T-cell (primary cell): Measurements from ENCODE around the gene PHF2. TPM values are rescaled to one million over a fixed set of nuclear protein-coding genes. Genes with fewer than 3 reads are reported as not detected.

Experiments
- ATAC-seq, 4 experiments: fragments of 200-7000 bp in 3 of 4; fragments of 150-1000 bp in 1 of 4; cut with Tn5 transposase; replicated peaks in 1 of 4; 1 replicate in 3 of 4; 2 replicates in 1 of 4; pipeline ENCODE4 v1.10.0; 2021; ENCODE audit warnings: moderate library complexity in 3 of 4, mild to moderate bottlenecking in 2 of 4, moderate number of reproducible peaks in 1 of 4
- CTCF ChIA-PET, 2 donors: fragments of 300-600 bp; sonication (Branson Sonifier 250); formaldehyde crosslinking; loops; one replicate each; lab custom pipeline; 2022; ENCODE audit warnings: antibody characterized with exemption in 2 of 2; lab: Charles Lee
- POLR2A ChIA-PET, 2 donors: fragments of 300-600 bp; sonication (Branson Sonifier 250); formaldehyde crosslinking; loops; one replicate each; lab custom pipeline; 2022; ENCODE audit warnings: antibody characterized with exemption in 2 of 2; lab: Charles Lee
- DNase-seq, 35 experiments: peaks; one replicate each; pipeline versions ENCODE4 v3.0.0 to v3.0.0-alpha.2; 2013 to 2023
- H3K27ac ChIP-seq: one replicate; pipeline ENCODE4 v1.5.1; 2013; ENCODE audit warnings: low read length
- H3K27me3 ChIP-seq, 2 experiments: replicated peaks in 1 of 2; 1 replicate in 1 of 2; 2 replicates in 1 of 2; pipeline versions ENCODE4 v1.6.1 to v1.7.0; 2013; ENCODE audit warnings: low read length in 1 of 2, mixed read lengths in 1 of 2; ENCODE audit not compliant: control insufficient read depth in 2 of 2, insufficient read depth in 2 of 2; ENCODE audit errors: extremely low read depth in 1 of 2
- H3K36me3 ChIP-seq, 2 donors: 1 replicate in 1 of 2; 2 replicates in 1 of 2; pipeline versions ENCODE4 v1.6.1 to v1.7.0; 2013; ENCODE audit warnings: low read length in 1 of 2; ENCODE audit not compliant: control insufficient read depth in 2 of 2, insufficient read depth in 1 of 2; ENCODE audit errors: extremely low read depth in 1 of 2
- H3K4me1 ChIP-seq, 2 experiments: 1 replicate in 1 of 2; 2 replicates in 1 of 2; pipeline versions ENCODE4 v1.6.1 to v1.7.0; 2013; ENCODE audit warnings: low read length in 2 of 2, mixed read lengths in 1 of 2; ENCODE audit not compliant: insufficient read depth in 2 of 2, control insufficient read depth in 1 of 2; ENCODE audit errors: extremely low read depth in 1 of 2
- H3K4me3 ChIP-seq, 2 donors: 1 replicate in 1 of 2; 2 replicates in 1 of 2; pipeline versions ENCODE4 v1.5.1 to v1.7.0; 2013; ENCODE audit warnings: mild to moderate bottlenecking in 2 of 2, low read length in 1 of 2, moderate library complexity in 1 of 2; ENCODE audit not compliant: control insufficient read depth in 1 of 2; ENCODE audit errors: extremely low read depth in 1 of 2
- H3K9me3 ChIP-seq: 2 replicates; pipeline ENCODE4 v1.7.0; 2013
- H3K27ac Mint-ChIP-seq, 2 donors: one replicate each; pipeline ENCODE4 v1.8.0; 2020 to 2021; ENCODE audit warnings: mild to moderate bottlenecking in 2 of 2, mixed read lengths in 2 of 2
- H3K27me3 Mint-ChIP-seq, 2 donors: one replicate each; pipeline ENCODE4 v1.8.0; 2021 to 2022; ENCODE audit warnings: mixed read lengths in 2 of 2
- H3K36me3 Mint-ChIP-seq: one replicate; pipeline ENCODE4 v1.8.0; 2021; ENCODE audit warnings: mixed read lengths
- H3K4me1 Mint-ChIP-seq, 3 donors: one replicate each; pipeline ENCODE4 v1.8.0; 2020 to 2022; ENCODE audit warnings: mixed read lengths in 3 of 3, mild to moderate bottlenecking in 1 of 3
- H3K4me3 Mint-ChIP-seq, 3 donors: one replicate each; pipeline ENCODE4 v1.8.0; 2020 to 2022; ENCODE audit warnings: mild to moderate bottlenecking in 3 of 3, mixed read lengths in 3 of 3, moderate library complexity in 3 of 3
- H3K9me3 Mint-ChIP-seq, 3 donors: one replicate each; pipeline ENCODE4 v1.8.0; 2020 to 2022; ENCODE audit warnings: mixed read lengths in 3 of 3
- WGBS: methylation state at CpG from one replicate; pipeline ENCODE4 v1.1.5; 2013; ENCODE audit warnings: missing lambda C conversion rate; ENCODE audit not compliant: insufficient coverage; 5-methylcytosine and 5-hydroxymethylcytosine counted together
- total RNA-seq, 35 experiments: library from RNA in 6 of 35; stranded (reverse) in 6 of 35; fragments of 120-200 nt in 1 of 35; gene quantifications; one replicate each; pipeline versions ENCODE4 v1.2.1 to v1.2.4 and lab custom pipeline; 2013 to 2026

The PHF2 gene
- total RNA-seq, 5 donors from 2014 or later (not counting 1 experiment from before 2014, with no cell fraction given): 24.6 to 38.5 (median 34.6) TPM

DNA sequence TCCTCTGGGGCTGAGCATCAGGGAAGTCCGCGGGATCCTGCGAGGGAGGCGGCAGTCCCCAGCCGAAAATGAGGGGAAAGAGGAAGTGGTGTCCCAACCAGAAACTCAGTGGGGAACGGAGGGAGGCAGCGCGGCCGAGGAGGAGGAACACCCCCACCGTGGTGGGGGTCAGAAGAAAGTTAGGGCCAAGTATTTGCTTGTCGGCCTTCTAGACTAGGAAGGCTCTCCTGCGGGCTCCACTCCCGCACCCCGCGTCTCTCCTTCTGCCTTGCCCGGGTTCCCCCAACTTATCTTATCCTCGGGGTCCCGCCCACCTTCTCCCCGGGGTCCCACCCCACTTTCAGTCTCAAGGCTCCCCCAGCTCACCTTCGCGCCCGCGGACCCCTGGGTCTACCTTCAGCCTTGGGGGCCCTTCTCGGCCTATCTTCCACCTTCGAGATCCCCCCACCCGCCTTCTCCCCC is 557 bp upstream of the PHF2 start:
- Mint-ChIP-seq H3K27me3 (no peaks in the 10 kb centered on the region), H3K27ac (peak overlapping the region; percentile 91 to 92), H3K4me3 (peak overlapping the region; percentile 83 to 87 (median 87)), H3K4me1 (peaks cover 43 to 51% (median 49%) of the 10 kb centered on the region in 3 donors), H3K36me3 (no peaks in the 10 kb centered on the region), H3K9me3 (peaks cover 0 to under 1% (median 0%) of the 10 kb centered on the region in 3 donors)
- H3K4me3 ChIP-seq: peak overlapping the region; percentile 58 to 86
- CTCF ChIA-PET: interaction anchor here in 1 of 2 donors (0.6 to 1.5 kb wide), 3 partner anchors 10 to 811 kb away, joined by 3 to 12 read pairs (median 8); no protein-coding TSS in a partner anchor
- WGBS: under 1% methylated on average over 17 of the region's 26 CpGs
- POLR2A ChIA-PET: interaction anchor here in 1 of 2 donors (0.6 kb wide), 1 partner anchor 9 kb away, joined by 3 read pairs; no protein-coding TSS in a partner anchor
- peak; percentile 42 to 63 (median 48) for ATAC-seq
- H3K9me3 ChIP-seq: peaks cover 1% of the 10 kb centered on the region
- H3K4me1 ChIP-seq: peaks cover 15 to 35% of the 10 kb centered on the region in 2 experiments
- H3K27ac ChIP-seq: peak overlapping the region; percentile 73
- H3K27me3 ChIP-seq: no peaks in the 10 kb centered on the region
- no peaks in the 10 kb centered on the region for H3K36me3 ChIP-seq
- DNase-seq: peak in 33 of 35 experiments; percentile 29 to 64 (median 50)

DNA sequence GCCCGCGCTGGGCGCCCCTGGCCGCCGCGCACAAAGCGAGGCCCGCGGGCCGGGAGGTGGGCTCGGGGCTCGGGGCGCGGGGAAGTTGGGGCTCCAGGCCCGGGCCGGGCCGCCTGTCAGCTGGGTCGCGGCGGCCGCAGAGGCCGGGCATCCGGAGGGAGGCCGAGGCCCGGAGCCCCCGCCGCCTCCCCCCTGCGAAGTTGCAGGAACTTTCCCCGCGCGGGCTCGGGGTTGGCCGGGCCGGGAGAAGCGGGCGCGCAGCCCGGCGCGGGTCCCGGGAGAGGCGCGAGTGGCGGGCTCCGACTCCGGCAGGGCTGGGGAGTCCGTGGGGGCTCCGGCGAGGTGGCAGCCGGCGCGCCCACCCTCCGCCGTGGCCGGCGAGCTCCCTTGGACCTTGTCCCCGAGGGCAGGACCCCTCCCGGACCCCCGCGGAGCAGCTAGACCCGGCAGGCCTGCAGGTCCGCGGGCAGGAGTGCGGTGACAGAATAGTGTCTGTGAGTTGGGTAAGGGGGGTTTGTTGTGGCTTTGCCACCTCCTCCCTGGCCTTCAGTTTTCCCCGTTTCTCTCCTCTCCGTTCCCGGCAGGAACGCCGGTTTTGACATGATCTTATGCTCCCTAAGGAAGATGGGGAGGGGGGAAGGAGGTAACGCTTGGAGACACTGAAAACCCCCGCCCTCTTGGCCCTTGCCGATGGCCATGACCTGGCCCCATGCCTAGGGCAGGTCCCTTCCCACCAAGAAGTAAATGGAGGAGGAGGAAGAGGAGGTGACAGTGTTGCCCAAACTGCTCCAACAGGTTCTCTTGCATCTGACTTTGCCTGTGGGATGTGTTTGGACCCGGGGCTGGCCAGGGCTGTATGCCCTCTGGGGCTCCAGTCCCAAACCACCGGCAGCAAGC is 942 bp downstream of the PHF2 start:
- H3K27ac ChIP-seq: peak overlapping the region; percentile 44
- Mint-ChIP-seq H3K4me3 (peak overlapping the region; percentile 79 to 83 (median 81)), H3K27me3 (no peaks in the 10 kb centered on the region), H3K9me3 (no peaks in the 10 kb centered on the region), H3K36me3 (peaks cover under 1% of the 10 kb centered on the region), H3K27ac (peak overlapping the region; percentile 79 to 90), H3K4me1 (peaks cover 57 to 64% (median 63%) of the 10 kb centered on the region in 3 donors)
- CTCF ChIA-PET: interaction anchor here in 1 of 2 donors (1.2 kb wide), 1 partner anchor 11 kb away, joined by 5 read pairs; no protein-coding TSS in a partner anchor
- WGBS: 5% methylated on average over 59 of the region's 74 CpGs
- no peaks in the 10 kb centered on the region for H3K9me3 ChIP-seq
- H3K4me1 ChIP-seq: peaks cover 15 to 35% of the 10 kb centered on the region in 2 experiments
- no peaks in the 10 kb centered on the region for H3K36me3 ChIP-seq
- peak in 3 of 4 experiments; percentile 20 to 32 (median 22) for ATAC-seq
- peak overlapping the region; percentile 51 to 62 for H3K4me3 ChIP-seq
- no peaks in the 10 kb centered on the region for H3K27me3 ChIP-seq
- POLR2A ChIA-PET: no interaction called here
- DNase-seq: peak in 8 of 35 experiments; percentile 13 to 38 (median 25)

DNA sequence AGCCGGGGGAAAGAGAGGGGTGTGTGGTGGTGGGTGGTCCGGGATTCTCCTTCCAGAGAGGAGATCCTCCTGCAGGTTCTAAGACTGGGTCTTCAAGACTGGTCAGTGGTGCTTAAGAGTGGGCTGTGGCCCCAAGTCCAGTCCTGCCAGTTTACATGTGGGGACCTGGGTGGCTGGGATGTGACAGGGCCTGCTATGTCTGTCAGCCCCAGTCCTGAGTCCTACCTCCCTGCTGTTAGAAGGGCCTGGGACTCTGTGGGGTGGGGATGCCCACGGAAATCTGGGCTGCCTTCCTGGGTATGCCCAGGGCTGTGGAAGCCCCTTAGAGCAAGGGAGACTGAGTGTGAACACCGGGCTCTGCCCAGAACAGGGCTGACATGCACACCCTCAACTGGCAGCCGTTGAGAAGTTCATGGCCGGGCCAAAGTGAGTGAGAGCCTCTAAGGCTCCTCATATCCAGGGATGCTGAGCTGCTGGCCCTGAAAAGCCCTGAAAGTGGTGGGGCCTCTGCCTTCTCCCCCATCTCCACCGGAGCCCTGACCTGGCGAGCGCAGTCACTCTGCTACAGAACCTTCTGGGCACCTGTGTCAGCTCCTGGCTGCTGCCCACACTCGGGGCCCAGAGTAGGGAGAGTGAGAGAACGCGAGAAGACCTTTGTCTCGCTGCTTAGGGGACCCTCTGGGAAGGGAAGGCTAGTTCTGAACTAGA is 1.7 kb downstream of the PHF2 start:
- no peaks in the 10 kb centered on the region for H3K9me3 ChIP-seq
- no peaks in the 10 kb centered on the region for H3K27me3 ChIP-seq
- H3K36me3 ChIP-seq: no peaks in the 10 kb centered on the region
- no peaks in the 10 kb centered on the region for H3K9me3 Mint-ChIP-seq
- peak overlapping the region; percentile 79 to 83 (median 81) for H3K4me3 Mint-ChIP-seq
- no peaks in the 10 kb centered on the region for H3K27me3 Mint-ChIP-seq
- peaks cover 64 to 71% (median 68%) of the 10 kb centered on the region in 3 donors for H3K4me1 Mint-ChIP-seq
- peak overlapping the region; percentile 51 to 62 for H3K4me3 ChIP-seq
- H3K27ac Mint-ChIP-seq: peak overlapping the region; percentile 79 to 90
- WGBS: 91% methylated on average over 11 of the region's 13 CpGs
- DNase-seq: no peak
- no peak for ATAC-seq
- POLR2A ChIA-PET: no interaction called here
- CTCF ChIA-PET: interaction anchor here in 1 of 2 donors (1.2 kb wide), 1 partner anchor 12 kb away, joined by 9 read pairs; no protein-coding TSS in a partner anchor
- H3K4me1 ChIP-seq: peaks cover 15 to 35% of the 10 kb centered on the region in 2 experiments
- peak overlapping the region; percentile 44 for H3K27ac ChIP-seq
- H3K36me3 Mint-ChIP-seq: peaks cover 8% of the 10 kb centered on the region

DNA sequence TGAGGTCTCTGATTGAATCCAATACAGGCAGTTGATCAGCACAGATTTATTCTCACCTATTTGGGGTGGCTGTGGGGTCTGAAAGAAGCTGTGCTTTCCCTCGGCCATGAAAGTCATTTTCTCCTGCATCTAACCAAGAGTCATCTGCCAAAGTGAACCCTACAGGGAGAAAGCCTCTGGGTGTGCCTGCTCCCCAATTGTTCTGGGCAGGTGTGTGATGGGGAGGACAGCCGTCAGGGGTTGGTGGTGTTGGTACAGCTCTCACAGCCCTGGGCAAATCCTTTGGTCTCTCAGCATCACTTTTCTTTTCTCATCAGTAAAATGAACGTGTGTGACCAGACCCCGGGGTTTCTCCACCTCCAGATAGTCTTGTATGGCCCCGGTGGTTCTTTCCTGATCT is 2.5 kb downstream of the PHF2 start:
- Histone ChIP-seq H3K4me1 (peaks cover 15 to 35% of the 10 kb centered on the region in 2 experiments), H3K9me3 (no peaks in the 10 kb centered on the region), H3K27ac (no peak overlapping the region), H3K27me3 (no peaks in the 10 kb centered on the region), H3K36me3 (no peaks in the 10 kb centered on the region), H3K4me3 (no peak overlapping the region)
- ChIA-PET CTCF (interaction anchor here in 1 of 2 donors (1.2 kb wide), 1 partner anchor 12 kb away, joined by 9 read pairs; no protein-coding TSS in a partner anchor), POLR2A (no interaction called here)
- 70% methylated on average over 2 of the region's 5 CpGs for WGBS
- peak overlapping the region; percentile 23 to 90 for H3K27ac Mint-ChIP-seq
- peak overlapping the region; percentile 79 to 83 (median 81) for H3K4me3 Mint-ChIP-seq
- no peaks in the 10 kb centered on the region for H3K9me3 Mint-ChIP-seq
- no peaks in the 10 kb centered on the region for H3K27me3 Mint-ChIP-seq
- ATAC-seq: no peak
- peak in 1 of 35 experiments; percentile 4 for DNase-seq
- H3K36me3 Mint-ChIP-seq: peaks cover 11% of the 10 kb centered on the region
- peaks cover 66 to 72% (median 68%) of the 10 kb centered on the region in 3 donors for H3K4me1 Mint-ChIP-seq

DNA sequence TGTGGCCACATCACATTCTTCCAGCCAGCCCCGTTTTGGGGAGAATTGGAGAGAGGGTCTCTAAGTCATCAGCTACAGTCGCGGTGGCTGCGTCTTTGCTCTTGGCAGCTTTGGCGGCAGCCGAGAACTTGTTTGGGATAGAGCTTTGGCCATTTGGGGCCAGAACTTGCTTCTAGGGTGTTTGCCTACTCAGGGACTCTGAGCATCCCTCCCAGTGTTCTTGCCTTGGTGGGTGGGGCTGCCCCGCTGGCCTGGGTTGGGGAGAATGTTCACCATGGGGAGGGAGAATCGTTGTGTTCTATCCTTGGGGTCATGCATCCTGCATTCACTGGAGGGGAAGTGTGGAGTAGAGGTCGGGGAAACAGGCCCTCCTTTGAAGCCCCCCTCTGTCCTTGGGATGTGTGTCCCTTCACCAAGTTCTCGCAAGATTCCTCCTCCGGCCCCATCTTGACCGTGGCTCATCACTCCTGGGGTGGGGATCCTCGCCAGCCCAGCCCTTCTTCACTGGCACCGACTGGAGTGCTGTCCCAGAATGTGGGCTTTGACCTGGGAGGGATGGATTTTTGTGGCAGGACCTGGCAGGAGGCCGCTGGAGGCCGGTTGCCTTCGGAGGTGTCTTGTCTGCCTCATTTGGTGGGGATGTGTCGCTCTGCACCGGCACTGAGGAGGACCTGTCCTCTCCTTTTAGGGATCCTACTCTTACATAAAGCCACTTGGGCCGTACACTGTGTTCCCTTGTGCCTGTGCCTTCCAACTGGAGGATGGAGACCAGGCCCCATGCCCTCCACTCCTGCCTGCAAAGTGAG is 3.5 kb downstream of the PHF2 start:
- peaks cover 0 to 9% (median 4%) of the 10 kb centered on the region in 3 donors for H3K9me3 Mint-ChIP-seq
- no peaks in the 10 kb centered on the region for H3K36me3 ChIP-seq
- H3K4me1 Mint-ChIP-seq: peaks cover 67 to 69% (median 67%) of the 10 kb centered on the region in 3 donors
- ChIA-PET CTCF (no interaction called here), POLR2A (no interaction called here)
- peak overlapping the region in 2 of 3 donors; percentile 79 to 81 for H3K4me3 Mint-ChIP-seq
- WGBS: 99% methylated on average over 10 of the region's 20 CpGs
- H3K27me3 Mint-ChIP-seq: no peaks in the 10 kb centered on the region
- no peaks in the 10 kb centered on the region for H3K27me3 ChIP-seq
- H3K27ac ChIP-seq: no peak overlapping the region
- peaks cover 17% of the 10 kb centered on the region for H3K36me3 Mint-ChIP-seq
- peaks cover 13 to 29% of the 10 kb centered on the region in 2 experiments for H3K4me1 ChIP-seq
- no peak overlapping the region for H3K4me3 ChIP-seq
- H3K27ac Mint-ChIP-seq: peak overlapping the region; percentile 1 to 90
- no peak for ATAC-seq
- no peak for DNase-seq
- H3K9me3 ChIP-seq: no peaks in the 10 kb centered on the region
